HG02938 (cell line): Measurements from ENCODE around the gene SLC39A1.

Experiments used
- ATAC-seq: cut with Tn5 transposase; IDR thresholded peaks from one replicate; pipeline ENCODE4 v1.9.1; 2021; ENCODE audit warnings: mild to moderate bottlenecking, moderate library complexity; ENCODE audit not compliant: unreplicated experiment

Gene SLC39A1

GRCh38 chr1:153977250-153978240, 14.2 kb upstream of the SLC39A1 start, which contains the start of gene JTB:
Gene JTB, minus strand, starts transcription at chr1:153977674. Its CDS starts 422 bp downstream, at chr1:153977252.
- peak; percentile 78 for ATAC-seq

- ATAC-seq = no peak
Measured at GRCh38 chr1:153976819-153977249, 13.5 kb upstream of the SLC39A1 start.

- no peak for ATAC-seq
Measured at GRCh38 chr1:153973525-153973924, 10.2 kb upstream of the SLC39A1 start.

- ATAC-seq = no peak
Measured at GRCh38 chr1:153973071-153973470, 9.7 kb upstream of the SLC39A1 start.

GRCh38 chr1:153970346-153970745, 7.0 kb upstream of the SLC39A1 start:
- no peak for ATAC-seq

GRCh38 chr1:153968972-153969371, 5.6 kb upstream of the SLC39A1 start:
- no peak for ATAC-seq

GRCh38 chr1:153968408-153968807, 5.1 kb upstream of the SLC39A1 start:
- ATAC-seq = no peak

- no peak for ATAC-seq
Measured at GRCh38 chr1:153968000-153968363, 4.6 kb upstream of the SLC39A1 start.

GRCh38 chr1:153967107-153967999, 4.0 kb upstream of the SLC39A1 start, which contains the start of gene CREB3L4:
Gene CREB3L4, plus strand, starts transcription at chr1:153967902. Its CDS starts 624 bp downstream, at chr1:153968526.
- peak; percentile 73 for ATAC-seq

- no peak for ATAC-seq
Measured at GRCh38 chr1:153963850-153964331, 554 bp upstream of the SLC39A1 start.

GRCh38 chr1:153962088-153963029, 978 bp downstream of the SLC39A1 start:
- ATAC-seq = no peak

- no peak for ATAC-seq
Measured at GRCh38 chr1:153961421-153961820, 1.9 kb downstream of the SLC39A1 start.

- ATAC-seq = no peak
Measured at GRCh38 chr1:153960206-153960605, 3.1 kb downstream of the SLC39A1 start.

GRCh38 chr1:153959454-153959853, 3.9 kb downstream of the SLC39A1 start:
- no peak for ATAC-seq

GRCh38 chr1:153958961-153959260, 4.4 kb downstream of the SLC39A1 start:
- no peak for ATAC-seq

- peak; percentile 79 for ATAC-seq
Measured at GRCh38 chr1:153958111-153958960, 5.0 kb downstream of the SLC39A1 start, which contains the start of gene CRTC2. Gene CRTC2, minus strand, starts transcription at chr1:153958612. Its CDS starts 115 bp downstream, at chr1:153958497.

- ATAC-seq = no peak
Measured at GRCh38 chr1:153957744-153958110, 5.6 kb downstream of the SLC39A1 start.

GRCh38 chr1:153956997-153957715, 6.2 kb downstream of the SLC39A1 start:
- ATAC-seq = no peak

GRCh38 chr1:153954826-153955225, 8.5 kb downstream of the SLC39A1 start:
- ATAC-seq = no peak
